IPS-NIHi11 (cell line): ENCODE measurements around the gene C19orf33.

Experiments
- DNase-seq: peaks from one replicate; pipeline ENCODE4 v3.0.0; 2012; ENCODE audit warnings: mixed read lengths, low spot score

The C19orf33 gene

DNA sequence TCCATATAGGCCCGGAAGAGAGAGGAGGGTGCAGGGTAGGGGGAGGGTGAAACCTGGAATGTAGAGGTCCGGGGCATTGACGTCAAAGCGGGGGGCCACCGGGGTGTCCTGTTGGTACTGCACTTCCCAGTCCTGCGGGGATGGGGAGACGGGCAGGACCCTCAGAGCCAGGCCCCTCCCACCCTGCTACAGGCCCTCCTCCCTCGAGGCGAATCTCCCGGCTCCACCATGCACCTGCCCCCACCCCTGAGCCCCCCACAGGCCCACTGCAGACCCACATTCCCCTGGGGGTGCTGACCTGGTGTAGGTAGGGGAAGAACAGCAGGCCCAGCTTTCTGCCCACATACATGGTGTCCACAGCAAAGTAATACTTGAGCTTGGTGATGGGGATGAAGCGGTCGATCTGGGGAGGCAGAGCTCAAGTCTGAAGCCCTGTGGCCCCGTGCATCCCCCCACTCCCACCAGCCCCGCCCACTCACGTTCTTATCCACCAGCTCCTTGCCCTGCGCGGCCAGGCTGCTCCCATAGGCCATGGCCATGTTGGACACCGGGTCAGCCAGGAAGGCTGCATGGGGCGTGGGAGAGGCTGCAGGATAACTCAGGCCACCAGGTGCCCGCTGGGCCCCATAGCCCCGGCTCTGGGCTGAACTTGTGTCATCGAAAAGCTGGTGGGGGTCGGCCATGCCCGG, 5.0 kb downstream of the C19orf33 start:
- no peak for DNase-seq

DNA sequence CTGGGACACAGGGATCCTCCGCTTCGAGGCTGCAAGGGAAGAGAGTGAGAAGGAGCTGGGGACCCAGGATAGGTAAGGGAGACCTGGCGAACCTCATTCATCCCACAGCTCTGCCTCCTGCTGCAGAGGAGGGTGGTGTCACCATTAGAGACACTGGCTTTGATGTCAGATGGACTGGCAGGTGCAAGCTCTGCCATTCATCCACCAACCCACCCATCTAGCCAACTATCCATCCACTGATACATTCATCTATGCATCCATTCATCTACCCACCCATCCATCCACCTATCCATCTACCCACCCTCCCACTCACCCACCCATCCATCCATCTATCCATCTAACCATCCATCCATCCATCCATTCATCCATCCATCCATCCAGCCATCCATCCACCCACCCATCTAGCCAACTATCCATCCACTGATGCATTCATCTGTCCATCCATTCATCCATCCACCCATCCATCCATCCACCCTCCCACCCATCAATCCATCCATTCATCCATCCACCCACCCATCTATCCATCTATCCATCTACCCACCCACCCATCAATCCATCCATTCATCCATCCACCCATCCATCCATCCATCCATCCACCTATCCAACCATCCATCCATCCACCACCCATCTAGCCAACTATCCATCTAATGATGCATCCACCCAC, 5.7 kb downstream of the C19orf33 start:
- DNase-seq, result no peak

DNA sequence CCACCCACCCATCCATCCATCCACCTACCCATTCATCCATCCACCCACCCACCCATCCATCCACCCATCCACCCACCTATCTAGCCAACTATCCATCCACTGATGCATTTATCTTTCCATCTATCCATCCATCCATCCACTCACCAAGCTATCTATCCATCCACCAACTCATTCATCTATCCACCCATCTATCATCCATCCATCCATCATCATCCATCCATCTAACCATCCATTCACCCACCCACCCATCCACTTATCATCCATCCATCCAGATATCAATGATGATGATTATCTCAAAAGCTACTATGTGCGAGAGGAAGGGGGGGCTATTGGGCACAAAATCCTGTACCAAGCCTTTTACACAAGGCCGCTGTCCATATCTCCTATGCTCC, 6.2 kb downstream of the C19orf33 start:
- DNase-seq, result no peak

DNA sequence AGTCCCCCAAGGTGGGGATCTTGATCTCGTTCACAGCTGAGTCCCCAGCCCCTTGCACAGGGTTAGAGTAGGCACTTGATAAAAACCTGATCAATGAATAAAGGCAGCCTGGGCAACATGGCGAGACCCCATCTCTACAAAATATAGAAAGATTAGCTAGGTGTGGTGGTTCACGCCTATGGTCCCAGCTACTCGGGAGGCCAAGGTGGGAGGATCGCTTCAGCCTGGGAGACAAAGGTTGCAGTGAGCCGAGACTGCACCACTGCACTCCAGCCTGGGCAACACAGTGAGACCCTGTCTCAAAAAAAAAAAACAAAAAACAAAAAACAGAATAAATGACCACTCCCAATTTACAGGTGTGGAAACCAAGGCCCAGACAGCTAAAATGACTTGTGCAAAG, 6.9 kb downstream of the C19orf33 start:
- no peak for DNase-seq

DNA sequence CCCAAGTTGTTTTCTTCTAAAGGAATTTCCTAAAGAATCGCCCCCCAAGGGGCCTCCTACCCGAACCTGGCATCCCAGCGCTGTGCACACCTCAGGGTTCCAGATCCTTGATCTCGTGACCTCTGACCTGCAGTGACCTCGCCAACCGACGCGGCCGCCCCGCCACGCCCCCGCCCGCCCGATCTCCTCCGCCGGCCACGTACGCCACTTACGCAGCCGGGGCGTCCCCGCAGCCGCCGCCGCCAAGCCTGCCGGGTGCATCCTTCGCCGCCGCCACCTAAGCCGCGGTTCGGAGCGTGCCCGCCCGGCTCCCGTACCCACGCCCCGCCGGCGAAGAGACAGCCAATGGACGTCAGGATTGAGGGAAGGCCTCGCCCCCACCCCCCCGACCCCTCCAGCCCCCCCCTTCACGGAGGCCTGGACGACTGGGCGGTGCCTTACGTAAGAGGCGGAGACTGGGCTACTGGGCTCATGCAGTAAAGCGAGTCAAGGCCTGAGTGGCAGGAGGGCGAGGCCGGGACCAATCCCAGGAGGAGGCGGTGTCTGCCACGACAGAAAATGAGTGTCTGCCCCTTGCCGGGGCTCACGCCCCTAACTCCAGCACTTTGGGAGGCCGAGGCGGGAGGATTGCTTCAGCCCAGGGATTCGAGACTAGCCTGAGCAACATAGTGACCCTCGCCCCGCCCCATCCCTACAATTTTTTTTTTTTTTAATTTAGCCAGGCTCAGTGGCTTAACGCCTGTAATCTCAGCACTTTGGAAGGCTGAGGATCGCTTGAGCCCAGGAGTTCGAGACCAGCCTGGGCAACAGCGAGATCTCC, 11.8 kb downstream of the C19orf33 start, which contains the start of gene YIF1B:
YIF1B (minus strand) TSS at position 291 of the 820 bp plus-strand sequence; CDS start at position 261, 30 bp downstream.
- peak; percentile 98 for DNase-seq

DNA sequence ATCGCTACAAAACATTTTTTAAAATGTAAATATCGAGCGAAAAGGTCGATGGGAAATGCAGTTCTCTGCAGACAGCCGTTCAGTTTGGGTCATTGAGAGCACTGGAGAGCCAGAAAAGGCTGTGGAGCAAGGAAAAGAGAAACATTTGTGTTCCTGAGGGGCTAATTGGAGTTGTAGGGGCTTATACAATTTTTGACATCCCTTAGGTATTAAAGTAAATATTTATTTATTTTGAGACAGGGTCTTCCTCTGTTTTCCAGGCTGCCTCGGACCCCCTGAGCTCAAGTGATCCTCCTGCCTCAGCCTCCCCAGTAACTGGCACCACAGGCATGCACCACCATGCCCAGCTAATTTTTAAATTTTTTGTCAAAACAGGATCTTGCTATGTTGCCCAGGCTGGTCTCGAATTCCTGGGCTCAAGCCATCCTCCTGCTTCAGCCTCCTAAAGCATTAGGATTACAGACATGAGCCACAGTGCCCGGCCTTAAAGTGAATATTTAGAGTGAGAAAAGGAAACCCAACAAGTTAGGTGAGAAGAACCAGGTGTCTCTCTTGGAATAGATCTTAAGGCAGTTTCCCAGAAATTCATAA, 12.5 kb downstream of the C19orf33 start:
- DNase-seq, result no peak

DNA sequence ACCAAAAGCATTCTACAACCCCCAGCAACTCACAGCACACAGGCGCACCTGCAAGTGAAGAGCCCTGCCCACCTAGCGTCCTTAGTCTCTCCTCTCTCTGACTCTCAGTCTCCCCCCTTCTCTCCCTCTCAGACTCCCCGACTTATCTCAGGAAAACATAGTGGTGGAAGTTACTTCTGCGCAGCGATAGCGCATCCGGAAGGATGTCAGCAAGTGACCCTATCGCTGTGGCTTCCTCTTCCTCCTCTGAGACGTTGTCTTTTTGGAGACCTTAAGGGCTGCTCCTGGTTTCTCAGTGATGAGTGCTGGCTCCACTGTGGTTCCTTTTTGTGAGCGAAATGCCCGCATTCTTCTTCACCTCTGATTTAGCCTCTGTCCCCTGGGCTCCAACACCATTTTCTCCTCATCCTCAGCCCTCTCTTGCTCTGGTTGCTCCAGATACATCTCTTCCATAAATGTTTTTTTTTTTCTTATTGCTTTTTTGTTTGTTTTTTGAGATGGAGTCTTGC, 13.1 kb downstream of the C19orf33 start:
- DNase-seq, result no peak

DNA sequence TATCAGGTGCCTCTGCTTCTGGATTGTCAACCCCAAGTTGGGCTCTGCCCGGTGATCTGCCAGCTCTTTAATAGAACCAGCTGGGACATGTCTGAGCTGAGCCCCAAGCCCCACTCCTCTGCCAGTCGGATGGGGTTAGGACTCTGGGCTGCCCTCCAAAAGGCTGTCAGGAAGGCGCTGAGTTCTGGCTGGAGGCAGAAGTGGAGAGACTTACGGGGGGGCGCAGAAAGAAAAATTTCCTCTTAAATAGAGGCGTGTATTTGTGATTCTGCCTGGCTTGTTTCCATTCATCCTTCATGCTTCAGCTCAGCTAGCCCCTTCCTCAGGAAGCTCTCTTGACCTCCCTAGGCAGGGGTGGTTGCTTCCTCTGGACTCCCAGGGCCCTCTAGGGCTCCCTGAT, 14.6 kb downstream of the C19orf33 start:
- no peak for DNase-seq

DNA sequence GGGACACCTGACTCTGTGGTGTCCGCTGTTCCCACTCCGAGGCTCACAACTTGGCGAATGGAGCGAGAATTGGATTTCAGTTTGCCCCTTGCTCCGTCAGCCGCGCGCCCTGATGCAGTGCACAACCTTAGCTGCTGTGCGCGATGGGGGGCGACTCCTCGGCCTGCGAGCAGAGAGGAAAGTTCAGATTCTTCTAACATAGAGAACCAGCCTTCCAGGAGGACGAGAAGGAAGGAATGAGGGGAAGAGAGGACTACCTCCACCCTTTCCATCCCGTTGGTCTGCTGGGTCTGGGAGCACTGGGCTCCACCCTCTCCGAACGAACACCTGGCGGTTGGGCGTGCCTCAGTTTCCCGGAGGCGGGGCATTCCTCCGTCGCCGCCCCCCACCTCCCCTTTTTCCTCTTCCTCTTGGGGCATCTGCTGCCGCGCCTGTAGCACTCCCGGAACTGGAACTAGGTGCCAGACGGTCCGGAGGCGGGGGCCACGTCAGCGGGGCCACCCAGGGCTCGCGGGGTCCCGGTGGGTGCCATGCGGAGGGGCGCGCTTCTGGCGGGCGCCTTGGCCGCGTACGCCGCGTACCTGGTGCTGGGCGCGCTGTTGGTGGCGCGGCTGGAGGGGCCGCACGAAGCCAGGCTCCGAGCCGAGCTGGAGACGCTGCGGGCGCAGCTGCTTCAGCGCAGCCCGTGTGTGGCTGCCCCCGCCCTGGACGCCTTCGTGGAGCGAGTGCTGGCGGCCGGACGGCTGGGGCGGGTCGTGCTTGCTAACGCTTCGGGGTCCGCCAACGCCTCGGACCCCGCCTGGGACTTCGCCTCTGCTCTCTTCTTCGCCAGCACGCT, 15.6 kb downstream of the C19orf33 start, which contains the start of gene KCNK6:
KCNK6 (plus strand) TSS at position 425 of the 838 bp plus-strand sequence; CDS start at position 531, 106 bp downstream.
- DNase-seq, result peak; percentile 49

DNA sequence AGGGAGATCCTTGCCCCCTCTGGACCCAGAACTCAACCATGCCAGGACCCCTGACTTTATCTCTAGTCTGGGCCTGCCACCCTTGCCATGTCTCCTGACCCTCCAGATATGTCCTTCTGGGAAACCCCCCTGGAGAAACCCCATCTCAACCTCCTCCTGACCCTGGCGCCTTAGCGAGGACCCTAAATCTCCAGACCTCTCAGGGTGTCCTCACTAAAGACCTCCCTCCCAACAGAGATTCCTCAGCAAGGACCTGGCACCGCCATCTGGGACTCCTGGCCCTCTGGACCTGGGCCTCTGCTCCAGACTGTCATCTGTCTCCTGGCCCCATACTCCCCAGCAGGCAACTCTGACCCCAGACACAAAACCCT, 16.9 kb downstream of the C19orf33 start:
- no peak for DNase-seq

DNA sequence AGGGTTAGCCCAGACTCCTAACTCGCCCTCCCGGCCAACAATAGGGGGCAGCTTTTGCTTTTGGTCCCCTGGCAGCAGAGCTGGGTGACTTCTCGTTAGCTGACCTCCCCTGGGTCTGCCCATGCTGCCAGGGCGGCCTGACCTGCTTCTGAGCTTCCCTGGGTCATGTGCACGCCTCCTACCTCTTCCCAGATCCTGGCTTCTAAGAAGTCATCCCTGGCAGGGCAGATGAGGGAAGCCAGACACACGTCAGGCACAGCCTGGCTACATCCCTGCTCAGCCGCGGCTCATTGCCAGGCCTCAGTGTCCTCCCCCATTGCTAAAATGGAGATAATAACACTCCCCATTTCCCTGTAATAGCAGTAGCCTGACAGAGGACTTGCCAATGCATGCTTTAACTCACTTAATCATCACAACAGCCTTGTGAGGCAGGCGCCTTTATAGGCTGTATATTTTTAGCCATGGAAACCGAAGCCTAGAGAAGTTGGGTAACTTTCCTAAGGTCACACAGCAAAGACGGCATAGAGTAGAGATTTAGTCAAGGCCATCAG, 17.7 kb downstream of the C19orf33 start:
- no peak for DNase-seq

DNA sequence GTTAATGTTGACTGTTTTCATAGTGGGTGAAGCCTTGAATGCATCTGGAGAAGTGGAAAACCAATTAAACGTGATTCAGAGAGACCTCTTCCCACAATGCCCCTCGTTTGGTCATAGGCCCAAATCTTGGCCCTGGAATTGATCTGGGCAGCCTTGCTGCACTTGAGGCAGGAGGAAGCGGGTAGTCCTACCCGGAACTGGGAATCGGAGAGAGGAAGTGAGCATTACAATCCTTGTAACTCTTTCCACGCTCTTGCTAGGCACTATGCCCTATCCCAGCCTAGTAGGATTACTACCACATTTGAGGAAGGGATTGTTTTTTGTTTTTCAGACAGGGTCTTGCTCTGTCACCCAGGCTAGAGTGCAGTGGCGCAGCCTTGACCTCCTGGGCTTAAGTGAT, 19.2 kb downstream of the C19orf33 start:
- no peak for DNase-seq

DNA sequence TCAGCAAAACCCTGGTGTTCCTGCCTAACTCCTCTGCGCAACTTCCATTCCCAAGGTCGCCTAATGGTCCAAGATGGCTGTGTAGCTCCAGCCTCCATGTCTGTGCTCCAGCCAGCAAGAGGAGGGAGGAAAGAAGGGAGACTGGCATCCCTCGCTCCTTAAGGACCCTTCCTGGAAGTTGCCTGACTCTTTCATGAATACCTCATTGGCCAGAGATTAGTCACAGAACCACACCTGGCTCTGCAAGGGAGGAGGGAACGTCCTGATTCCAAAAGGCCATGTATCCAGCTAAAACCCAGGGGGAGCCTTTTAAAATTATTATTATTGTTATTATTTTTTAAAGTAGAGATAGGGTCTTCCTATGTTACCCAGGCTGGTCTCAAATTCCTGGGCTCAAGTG, 20.4 kb downstream of the C19orf33 start:
- DNase-seq, result no peak

DNA sequence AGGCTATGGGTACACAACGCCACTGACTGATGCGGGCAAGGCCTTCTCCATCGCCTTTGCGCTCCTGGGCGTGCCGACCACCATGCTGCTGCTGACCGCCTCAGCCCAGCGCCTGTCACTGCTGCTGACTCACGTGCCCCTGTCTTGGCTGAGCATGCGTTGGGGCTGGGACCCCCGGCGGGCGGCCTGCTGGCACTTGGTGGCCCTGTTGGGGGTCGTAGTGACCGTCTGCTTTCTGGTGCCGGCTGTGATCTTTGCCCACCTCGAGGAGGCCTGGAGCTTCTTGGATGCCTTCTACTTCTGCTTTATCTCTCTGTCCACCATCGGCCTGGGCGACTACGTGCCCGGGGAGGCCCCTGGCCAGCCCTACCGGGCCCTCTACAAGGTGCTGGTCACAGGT, 22.5 kb downstream of the C19orf33 start:
- DNase-seq, result no peak

DNA sequence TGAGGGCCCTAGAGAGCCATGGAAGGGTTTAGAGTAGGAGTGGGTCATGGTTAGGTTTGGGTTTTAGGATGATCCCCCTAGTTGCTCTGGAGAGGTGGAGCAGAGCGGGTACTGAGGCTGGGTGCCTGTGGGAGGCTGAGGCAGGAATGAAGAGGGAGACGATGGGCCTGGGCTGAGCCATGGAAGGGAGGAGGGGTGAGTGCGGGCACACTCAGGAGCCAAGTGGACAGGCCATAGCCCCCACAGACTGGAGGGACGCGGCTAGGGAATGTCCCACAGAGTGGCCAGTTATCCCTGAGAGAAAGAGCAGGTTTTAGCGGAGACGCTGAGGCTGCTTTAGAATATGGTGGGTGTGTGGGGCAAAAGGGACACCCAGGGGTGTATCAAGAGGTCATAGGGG, 25.6 kb downstream of the C19orf33 start:
- no peak for DNase-seq

DNA sequence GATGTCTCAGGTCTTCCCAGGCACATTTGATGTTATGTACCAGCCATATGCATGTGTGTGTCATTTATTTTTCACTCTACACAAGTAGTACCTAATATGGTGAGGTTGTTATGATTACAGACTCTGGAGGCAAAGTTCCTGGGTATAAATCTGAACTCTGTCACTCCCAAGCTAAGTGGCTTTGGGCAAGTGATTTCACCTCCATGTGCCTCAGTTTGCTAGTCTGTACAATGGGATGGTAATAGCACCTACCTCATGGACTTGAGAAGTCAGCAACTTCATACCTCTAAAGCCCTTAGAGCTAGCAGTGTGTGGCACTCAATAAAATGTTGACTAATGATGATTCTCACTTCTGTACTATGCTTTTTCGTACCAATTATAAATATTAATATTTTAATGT, 27.7 kb downstream of the C19orf33 start:
- DNase-seq, result no peak

DNA sequence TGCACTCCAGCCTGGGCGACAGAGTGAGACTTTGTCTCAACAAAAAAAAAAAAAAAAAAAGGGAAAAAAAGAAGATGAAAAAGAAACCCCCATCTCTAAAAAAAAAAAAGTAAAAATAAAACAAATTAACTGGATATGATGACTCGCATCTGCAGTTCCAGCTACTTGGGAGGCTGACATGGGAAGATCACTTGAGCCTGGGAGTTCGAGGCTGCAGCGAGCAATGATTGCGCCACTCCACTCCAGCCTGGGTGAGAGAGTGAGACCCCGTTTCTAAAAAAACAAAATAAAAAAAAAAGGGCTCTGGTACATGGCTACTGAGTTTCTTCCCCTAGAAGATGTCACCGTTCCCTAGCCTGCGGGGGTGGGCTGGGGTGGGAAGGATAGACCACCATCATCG, 29.2 kb downstream of the C19orf33 start:
- no peak for DNase-seq

DNA sequence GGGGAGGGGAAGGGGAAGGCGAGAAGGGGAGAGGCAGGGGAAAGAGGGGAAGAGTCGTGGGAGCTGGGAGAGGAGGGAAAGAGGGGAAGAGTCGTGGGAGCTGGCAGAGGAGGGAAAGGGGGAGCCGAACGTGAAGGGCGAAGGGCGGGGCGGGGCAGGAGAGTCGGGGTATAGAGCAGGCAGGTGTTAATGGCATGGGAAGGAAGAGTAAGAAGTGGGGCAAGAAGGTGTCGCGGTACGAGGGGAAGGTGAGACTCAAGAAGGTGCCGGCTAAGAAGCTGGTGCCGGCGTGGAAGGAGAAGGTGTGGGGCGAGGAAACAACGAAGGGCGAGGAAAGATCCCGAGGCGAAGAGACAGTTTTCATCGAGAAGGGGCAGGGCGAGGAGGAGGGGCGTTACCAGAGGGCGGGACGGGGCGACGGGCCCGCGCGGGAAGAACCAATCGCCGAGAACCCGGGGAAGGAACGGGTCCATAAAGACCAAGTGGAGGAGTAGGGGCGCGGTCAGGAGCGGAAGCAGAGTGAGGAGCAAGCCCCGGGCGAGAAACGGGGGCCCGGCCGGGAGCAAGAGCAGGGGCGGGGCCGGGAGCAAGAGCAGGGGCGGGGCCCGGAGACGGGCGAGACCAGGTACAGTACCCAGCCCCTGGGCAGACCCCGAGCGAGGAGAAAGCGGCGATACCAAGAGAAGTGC, 32.0 kb downstream of the C19orf33 start:
- peak; percentile 89 for DNase-seq

DNA sequence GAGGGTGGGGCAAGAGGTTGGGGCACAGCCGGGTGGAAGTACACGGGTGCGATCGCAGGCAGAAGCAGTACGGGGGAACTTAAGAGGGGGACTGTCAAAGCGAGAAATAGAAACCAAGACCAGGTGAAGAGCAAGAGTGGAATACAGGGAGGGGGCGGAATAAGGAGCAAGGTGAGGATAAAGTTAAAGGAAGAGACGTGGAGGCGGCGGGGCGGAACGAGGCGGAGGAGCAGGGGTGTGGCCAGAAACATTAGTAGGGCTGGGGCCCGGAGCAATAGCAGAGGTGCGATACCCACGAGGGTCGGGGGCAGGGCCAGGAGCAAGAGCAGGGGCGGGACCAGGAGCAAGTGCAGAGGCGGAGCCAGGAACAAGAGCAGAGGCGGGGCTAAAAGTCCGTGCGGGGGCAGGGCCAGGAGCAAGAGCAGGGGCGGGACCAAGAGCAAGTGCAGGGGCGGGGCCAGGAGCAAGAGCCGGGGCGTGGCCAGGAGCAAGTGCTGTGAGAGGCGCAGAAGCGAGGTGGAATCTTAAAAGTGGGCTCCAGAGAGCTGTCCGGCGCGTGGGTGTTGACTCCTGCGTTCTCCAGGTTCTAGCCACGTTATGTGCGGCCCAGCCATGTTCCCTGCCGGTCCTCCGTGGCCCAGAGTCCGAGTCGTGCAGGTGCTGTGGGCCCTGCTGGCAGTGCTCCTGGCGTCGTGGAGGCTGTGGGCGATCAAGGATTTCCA, 32.7 kb downstream of the C19orf33 start:
- peak; percentile 91 for DNase-seq

DNA sequence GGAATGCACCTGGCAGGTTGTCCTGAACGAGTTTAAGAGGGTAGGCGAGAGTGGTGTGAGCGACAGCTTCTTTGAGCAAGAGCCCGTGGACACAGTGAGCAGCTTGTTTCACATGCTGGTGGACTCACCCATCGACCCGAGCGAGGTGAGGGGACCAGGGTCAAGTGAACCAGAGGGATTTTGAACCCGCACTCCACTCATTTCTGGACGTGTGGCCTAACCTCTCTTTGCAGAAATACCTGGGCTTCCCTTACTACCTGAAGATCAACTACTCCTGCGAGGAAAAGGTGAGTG, 33.3 kb downstream of the C19orf33 start:
- DNase-seq, result no peak
